Stimulated activated CD4-positive, alpha-beta T cell treated with anti-CD3 and anti-CD28 coated beads, Interleukin-1b, Interleukin-23, amount 100 ng/mL, for 4 hours (primary cell): Measurements from ENCODE around the gene CDKN2AIP.
A peak's percentile ranks its signal among the peaks of the same experiment; 100 is the strongest.
"Not testable (repeated sequence)": the region's sequence is repeated elsewhere in the genome, so short reads cannot be mapped to it uniquely, and the experiment has no call there.

Source experiments
- DNase-seq, 2 donors: peaks; one replicate each; pipeline ENCODE4 v3.0.0-alpha.2; 2020; ENCODE audit warnings: low read depth in 2 of 2

The CDKN2AIP gene

DNA sequence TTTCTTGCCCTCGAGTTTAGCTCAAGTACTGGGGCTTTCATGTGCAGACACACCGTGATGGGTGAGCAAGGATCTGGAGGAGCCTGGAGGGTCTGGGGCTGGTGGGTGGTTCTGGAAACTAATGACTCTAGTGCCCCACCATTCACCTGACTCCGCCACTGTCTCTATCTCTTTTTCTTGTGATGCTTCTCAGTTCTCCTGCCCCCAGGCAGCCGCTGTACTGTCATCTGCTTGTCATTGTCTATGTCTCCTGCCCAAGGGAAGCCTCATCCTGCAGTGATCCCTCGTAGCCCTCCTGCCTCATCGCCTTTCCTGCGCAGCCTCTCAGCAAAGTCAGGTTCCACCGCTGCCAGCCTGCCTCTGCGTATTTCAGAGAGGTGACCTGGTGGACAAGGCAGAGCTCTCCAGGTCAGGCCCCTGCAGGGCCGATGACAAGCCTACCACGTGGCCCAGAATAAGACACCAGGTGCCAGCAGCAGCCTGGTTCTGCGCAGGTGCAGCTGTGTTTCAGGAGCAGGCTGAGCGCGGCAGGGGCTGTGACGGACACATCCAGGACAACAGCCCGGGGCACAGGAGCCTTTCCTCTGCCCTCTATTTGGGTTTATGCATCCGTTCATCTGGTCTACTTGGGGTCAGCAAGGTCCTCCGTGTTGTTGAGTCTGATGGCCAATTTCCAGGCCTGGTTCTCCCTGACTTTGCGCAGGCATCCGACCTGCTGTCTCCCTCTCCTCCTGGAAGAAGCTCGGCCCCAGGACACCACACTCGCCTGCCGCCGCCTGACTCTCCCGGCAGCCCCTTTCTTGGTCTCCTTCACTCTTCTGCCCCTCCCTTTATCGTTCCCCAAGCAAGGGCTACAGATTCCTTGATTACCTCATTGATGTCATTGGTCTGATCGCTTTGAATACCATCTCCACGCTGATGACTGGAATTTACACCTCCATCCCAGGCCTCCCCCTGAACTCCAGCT lies 30.9 kb upstream of the CDKN2AIP start:
- DNase-seq, result no peak

- no peak for DNase-seq
Measured at GRCh38 chr4:183416879-183417755, 27.3 kb upstream of the CDKN2AIP start.

DNA sequence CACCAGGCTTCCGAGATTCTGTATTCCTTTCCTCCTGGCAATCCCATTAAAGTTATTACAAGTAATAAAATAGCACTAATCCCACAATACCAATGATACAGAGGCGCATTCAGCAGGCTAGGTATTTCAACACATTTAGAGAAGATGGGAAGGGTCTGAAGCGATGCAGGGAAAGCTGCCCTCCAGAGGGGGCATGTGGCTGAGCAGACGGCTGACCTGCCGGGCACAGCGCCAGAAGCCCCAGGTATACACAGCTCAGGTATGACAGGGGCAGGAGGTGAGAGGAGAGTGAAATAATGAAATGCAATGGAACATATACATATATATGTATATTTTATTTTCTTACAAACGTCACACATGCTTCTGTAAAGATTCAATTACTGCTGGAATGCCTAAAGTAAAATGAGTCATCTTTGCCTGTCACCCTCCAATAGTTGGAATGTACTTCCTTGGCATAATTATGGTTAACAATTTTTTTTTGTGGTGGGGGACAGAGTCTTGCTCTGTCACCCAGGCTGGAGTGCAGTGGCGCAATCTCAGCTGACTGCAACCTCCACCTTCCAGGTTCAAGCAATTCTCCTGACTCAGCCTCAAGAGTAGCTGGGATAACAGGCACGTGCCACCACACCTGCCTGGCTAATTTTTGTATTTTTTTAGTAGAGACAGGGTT lies 21.3 kb upstream of the CDKN2AIP start:
- DNase-seq, result no peak

DNA sequence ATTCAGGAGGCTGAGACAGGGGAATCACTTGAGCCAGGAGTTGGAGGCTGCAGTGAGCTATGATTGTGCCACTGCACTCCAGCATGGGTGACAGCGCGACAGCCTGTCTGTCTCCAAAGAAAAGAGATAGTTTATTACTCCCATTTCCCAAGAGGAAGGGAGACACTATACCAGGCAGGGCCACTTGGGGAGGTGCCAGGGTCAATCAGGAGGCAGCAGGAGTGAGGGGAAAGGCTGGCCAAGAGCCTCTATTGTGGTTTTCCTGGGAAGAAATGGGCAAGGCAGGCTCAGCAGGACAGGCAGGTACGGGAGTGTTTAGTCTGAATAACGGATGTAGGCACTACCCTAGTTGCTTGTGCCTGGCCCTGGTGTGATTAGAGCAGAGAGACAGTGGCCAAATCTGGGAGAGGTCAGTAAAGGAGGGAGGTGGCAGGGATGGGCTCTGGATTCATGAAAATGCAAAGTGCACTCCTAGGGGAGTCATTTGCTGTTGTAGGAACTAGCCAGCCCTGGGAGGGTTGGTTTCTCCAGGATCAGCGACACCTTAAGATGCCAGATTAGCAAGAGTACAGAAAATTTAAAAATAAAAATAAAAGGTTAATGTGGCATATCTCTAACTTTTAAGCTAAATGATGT lies 20.2 kb upstream of the CDKN2AIP start:
- DNase-seq, result no peak

- no peak for DNase-seq
Measured at GRCh38 chr4:183426507-183426906, 17.9 kb upstream of the CDKN2AIP start.

GRCh38 chr4:183429489-183429888 lies 14.9 kb upstream of the CDKN2AIP start:
- no peak for DNase-seq

GRCh38 chr4:183430317-183430993 lies 14.0 kb upstream of the CDKN2AIP start:
- no peak for DNase-seq

- DNase-seq, result no peak
Measured at GRCh38 chr4:183430994-183431347, 13.5 kb upstream of the CDKN2AIP start.

- DNase-seq, result no peak
Measured at GRCh38 chr4:183431614-183432013, 12.8 kb upstream of the CDKN2AIP start.

- DNase-seq, result not testable (repeated sequence)
Measured at GRCh38 chr4:183433183-183433582, 11.3 kb upstream of the CDKN2AIP start.

GRCh38 chr4:183434264-183434663 lies 10.2 kb upstream of the CDKN2AIP start:
- DNase-seq, result no peak

- DNase-seq, result no peak
Measured at GRCh38 chr4:183434666-183435190, 9.7 kb upstream of the CDKN2AIP start.

GRCh38 chr4:183435803-183436202 lies 8.6 kb upstream of the CDKN2AIP start:
- no peak for DNase-seq

DNA sequence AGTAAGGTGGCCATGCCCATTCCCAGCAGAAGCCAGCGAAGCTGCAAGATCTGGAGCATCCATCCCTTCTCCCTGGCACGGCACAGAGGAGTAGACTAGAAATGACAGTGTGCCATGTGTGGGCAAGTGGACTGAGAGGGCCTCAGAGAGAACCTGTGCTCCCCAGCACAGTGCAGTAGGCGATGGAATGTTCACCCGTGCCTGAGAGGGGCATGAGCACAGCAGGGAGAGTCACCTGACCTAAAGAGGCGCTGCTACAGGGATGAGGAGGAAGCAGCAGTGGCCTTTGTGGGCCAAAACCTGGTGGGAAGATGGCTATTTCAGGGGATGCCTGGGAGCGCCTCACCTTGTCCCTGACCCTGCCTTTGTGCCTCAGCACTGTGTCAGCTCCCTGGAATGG lies 8.0 kb upstream of the CDKN2AIP start:
- DNase-seq, result no peak

- DNase-seq, result no peak
Measured at GRCh38 chr4:183437452-183437851, 7.0 kb upstream of the CDKN2AIP start.

DNA sequence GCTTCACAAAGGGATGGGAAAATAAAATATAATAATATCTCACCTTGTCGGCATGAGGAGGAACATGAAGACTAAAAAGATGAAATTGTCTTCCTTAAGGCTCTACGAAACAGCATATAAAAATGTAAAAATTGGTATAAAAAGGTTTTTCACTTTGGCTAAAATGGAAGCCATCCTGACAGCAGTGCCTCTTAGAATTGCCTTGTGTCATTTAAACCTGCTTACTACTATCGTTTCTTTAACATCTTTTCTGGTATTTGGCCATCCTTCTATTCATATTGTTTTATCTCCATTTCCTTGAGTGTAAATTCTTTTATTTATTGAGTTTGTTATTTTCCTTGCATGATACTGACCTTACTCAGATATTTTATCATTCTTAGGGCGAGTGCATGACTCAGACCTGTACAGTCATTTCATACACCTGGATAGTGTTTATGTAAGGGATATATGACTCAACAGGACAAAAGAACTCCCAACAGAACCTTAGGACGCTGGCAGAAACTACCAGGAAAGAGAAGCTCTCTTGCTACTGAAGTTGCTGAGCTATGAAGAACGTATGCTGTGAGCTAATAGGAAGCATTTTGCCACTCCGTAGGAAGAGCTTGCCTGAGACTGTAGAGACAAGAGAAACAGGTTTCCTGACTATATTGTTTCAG lies 5.8 kb upstream of the CDKN2AIP start:
- no peak for DNase-seq

DNA sequence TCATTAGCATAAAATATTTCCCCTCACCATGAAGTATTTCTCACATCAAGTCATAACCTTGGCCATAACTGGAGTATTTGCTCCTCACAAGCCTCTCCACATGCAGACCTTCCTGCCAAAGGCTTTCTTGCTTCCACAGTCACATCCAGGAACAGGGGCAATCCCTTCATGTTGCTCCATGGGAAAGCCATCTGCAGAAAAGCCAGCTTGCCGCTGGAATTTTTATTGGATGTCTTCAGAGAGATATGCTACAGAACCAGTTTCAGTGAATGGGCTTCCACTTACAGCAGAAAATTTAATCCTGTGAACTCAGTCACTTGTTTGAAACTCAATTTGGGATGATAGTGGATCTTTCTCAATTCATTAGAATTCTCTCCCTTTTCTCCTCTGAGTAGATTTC lies 3.2 kb upstream of the CDKN2AIP start:
- DNase-seq, result no peak

GRCh38 chr4:183443655-183444213 lies 702 bp upstream of the CDKN2AIP start:
- peak; percentile 24 to 35 for DNase-seq

GRCh38 chr4:183445097-183445428 lies 627 bp downstream of the CDKN2AIP start:
- DNase-seq, result no peak

GRCh38 chr4:183447646-183448045 lies 3.2 kb downstream of the CDKN2AIP start:
- no peak for DNase-seq
